D341Med (cell line): Measurements from ENCODE around the gene PCCA.
"Not testable (repeated sequence)": the region's sequence is repeated elsewhere in the genome, so short reads cannot be mapped to it uniquely, and the experiment has no call there.

ENCODE experiments used
- DNase-seq: peaks from one replicate; pipeline ENCODE4 v3.0.0; 2012; ENCODE audit warnings: low spot score

The PCCA gene

DNA sequence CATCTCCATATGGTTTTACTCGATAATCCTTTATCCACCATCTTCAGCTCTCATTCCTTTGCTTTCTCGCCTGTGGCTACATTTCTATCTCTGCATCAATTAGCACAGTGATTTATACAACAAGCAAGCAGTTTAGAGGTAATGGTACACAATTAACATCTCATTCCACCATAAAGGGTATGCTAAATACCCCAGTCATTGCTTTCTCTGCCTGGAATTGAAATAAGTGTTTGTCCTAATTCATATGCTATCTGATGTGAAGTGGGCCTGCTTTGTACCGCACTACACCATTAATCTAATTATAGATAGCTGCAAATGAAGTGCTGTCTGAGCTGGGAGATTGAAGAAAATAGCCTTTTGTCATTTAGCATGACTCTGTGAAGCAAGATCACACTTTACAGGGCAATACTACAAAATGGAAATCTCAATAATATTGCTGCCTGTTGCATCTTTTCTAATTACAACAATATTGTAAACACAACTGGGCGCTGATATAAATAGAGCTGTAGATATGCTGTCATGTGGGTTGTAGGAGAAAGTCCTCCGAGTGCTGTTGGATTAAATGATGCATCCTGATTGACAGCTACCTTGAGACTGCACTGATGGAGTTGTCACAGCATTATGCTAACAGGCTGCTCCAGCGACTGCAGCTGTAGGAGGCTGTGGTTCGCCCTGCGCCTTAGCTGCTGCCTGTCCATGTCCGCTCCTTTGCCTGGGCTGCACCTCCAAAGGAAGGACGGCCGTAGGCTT is 421.5 kb downstream of the PCCA start:
- no peak for DNase-seq

- no peak for DNase-seq
Observed at GRCh38 chr13:100511466-100511865, 422.6 kb downstream of the PCCA start.

- DNase-seq = no peak
Observed at GRCh38 chr13:100512422-100512821, 423.5 kb downstream of the PCCA start.

GRCh38 chr13:100513171-100513570 is 424.3 kb downstream of the PCCA start:
- no peak for DNase-seq

GRCh38 chr13:100513987-100514670 is 425.2 kb downstream of the PCCA start:
- DNase-seq = no peak

DNA sequence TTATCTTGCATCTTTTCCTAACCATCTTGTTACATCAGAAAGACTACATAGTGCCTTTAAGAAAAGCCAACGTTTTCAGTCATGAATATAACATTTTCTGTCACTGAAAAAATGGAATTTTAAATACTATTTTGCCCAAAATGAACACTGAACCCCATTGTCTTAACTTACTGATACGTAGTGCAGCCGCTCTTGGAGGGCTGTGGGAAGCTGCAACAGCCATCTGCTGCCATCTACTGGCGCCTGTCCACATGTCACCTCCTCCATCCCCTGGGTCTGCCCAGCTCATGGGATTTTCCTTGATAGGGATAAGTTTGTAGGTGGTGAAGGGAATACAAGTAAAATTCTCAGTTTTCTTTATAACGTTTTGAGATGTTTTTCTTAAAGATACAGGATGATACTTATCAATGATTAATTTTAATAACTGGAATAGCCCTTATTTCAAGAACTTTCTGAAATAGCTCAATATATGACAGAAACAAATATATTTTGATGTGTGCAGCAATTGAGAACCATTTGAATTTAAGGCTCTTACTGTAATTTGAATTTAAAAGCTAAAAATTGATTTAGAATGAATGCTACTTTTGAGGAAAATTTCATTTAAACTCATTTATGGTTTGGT is 426.0 kb downstream of the PCCA start:
- peak; percentile 89 for DNase-seq

- no peak for DNase-seq
Observed at GRCh38 chr13:100515410-100515800, 426.5 kb downstream of the PCCA start.

DNA sequence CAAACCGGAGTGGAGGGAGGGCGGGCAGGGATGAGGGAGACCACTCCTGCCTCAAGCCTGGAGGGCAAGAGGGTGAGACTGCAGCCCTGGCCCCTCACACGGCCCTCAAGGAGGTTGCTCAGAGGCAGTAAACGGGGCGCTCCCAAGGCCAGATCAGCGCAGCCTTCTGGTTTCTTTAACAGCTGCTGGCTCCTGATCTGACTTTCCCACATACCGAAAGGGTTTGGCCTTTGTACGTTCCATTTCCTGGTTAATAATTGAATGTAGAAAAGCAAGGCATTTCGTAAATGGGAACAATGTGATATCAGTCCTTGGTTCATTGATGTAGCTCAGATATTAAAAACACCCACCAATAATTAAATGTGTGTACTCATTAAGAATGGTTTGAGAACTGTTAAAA is 428.2 kb downstream of the PCCA start:
- no peak for DNase-seq

DNA sequence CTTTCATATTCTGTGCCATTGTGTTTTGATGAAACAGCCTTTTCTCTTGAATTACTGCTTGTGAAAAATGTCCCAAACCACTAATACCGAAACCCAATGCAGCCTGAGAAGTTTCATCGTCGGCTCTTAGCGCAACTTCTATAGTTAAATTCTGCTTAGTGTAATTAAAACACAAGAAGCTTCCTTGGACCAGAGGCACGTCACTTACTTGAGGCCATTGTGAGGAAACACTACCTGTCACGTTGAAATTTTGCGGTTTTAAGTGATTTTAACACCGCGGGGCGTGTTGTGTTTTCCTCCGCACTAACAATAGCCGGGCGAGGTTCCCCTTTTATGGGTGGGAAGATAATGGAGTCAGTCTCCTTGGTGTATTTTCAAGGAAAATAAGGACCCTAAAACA is 428.8 kb downstream of the PCCA start:
- no peak for DNase-seq

DNA sequence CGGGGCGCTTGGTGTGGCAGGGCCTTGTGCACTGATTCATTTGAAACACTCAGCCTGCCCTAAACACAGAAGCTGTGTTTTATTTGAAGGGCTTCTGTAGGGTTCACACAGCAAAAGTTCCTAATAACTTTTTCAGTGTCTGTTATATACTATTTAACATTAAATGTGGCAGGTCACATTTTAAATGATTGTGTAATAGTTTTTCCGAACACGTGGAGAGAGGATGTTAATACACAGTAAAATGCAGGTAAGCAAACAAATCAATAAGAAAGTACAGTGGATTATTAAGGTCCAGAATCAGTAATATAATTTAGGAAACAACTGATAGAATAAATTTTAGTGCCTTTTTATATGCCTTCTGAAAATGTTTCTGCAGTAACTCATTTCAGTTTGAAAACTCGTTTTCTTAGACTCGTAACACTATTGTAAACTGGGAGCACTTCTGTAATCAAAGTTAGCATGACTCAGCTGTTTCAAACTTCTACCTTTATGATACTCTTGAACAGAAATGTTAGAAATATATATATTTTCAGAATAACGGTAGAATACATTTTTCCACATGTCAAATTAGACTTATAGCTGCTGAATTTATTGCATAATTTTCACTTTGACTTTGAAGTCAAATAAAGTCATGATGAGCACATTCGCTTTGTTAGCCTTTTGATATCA is 429.6 kb downstream of the PCCA start:
- DNase-seq = no peak

- DNase-seq = no peak
Observed at GRCh38 chr13:100519626-100520025, 430.7 kb downstream of the PCCA start.

- no peak for DNase-seq
Observed at GRCh38 chr13:100520936-100521850, 432.3 kb downstream of the PCCA start.

GRCh38 chr13:100521851-100522617 is 433.1 kb downstream of the PCCA start:
- DNase-seq = no peak

DNA sequence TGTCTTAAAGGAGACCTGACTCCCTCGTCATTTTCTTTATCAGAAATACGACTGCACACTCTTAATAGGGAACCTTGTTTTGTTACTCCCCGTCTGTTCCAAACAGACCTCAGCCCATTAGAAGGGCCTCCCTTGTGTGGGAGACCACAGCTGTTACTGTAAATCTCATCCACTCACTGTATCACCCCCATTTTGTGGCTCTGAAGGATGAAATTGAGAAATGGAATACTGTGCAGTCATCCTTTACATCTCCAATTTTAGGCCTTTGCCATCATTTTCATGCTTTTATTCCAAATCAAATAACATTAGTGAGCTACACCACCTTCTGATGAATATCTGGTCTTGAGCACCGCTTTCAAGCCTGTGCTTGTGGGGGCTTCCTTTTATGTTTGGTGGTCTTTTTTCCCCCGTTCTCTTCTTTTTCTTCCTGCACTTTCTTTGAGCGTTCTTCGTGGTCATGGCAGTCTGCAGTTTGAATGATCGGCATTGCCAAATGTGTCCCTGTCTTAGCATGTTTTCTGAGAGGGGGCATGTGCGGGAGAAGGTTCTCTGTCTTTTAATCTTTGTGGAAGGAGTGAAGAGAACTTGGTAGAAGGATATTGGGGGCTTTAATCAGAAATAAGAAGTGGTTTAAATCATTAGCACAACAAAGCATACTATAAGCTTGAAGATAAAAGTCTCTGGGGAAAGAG is 433.9 kb downstream of the PCCA start:
- no peak for DNase-seq

GRCh38 chr13:100523411-100523810 is 434.5 kb downstream of the PCCA start:
- DNase-seq = no peak

GRCh38 chr13:100523981-100524386 is 435.1 kb downstream of the PCCA start:
- DNase-seq = no peak

DNA sequence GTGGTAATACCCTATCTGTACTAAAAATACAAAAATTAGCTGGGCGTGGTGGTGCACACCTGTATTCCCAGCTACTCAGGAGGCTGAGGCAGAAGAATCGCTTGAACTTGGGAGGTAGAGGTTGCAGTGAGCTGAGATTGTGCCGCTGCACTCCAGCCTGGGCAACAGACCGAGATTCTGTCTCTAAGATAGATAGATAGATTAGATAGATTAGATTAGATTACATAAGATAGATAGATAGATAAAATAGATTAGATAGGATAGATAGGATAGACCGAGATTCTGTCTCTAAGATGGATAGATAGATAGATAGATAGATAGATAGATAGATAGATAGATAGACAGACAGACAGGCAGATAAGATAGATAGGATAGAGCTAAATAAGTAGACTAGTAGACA is 435.8 kb downstream of the PCCA start:
- DNase-seq = not testable (repeated sequence)

GRCh38 chr13:100525453-100526317 is 436.8 kb downstream of the PCCA start:
- DNase-seq = no peak

DNA sequence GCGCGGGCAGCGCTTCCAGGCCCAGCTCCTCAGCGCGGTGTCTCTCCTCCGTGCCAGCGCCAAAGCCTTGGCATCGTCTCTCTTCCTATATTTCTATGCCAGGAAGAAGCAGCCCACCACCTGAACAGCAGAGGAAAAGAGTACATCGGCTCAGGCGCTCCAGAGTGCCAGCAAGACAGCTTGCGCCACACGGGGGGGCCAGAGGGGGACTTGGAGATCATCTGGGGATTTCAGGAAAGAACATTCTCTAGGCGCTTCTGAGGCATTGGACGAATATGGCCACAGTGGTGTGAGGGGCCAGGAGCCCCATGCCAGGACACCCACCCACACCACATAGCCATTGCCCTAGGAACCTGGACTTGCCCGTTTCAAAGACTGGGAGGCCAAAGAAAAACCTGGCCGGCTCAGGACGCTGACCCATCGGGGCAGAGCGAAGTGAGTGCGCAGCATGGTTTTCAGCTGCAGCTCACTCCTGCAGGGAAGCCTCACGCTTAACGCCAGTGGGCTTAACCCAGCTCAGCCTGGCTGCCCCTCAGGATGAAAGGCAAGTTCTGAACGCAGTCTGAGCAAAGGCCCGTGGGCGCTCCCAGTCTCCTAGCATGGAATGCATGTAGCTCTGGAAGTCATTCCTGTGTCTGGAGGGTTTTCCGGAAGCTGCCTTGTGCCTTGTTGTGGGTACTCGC is 437.6 kb downstream of the PCCA start:
- peak; percentile 54 for DNase-seq
